Testis (tissue), 3 donors: Measurements from ENCODE around the gene RNASEL. TPM values are rescaled to one million over a fixed set of nuclear protein-coding genes. Genes with fewer than 3 reads are reported as not detected.

Experiments
- DNase-seq: peaks from one replicate; pipeline ENCODE4 v3.0.0-alpha.2; 2019
- H3K27ac ChIP-seq, 2 donors: fragments of 200-600 bp; sonication (generic); one replicate each; pipeline ENCODE4 v1.5.1; 2019
- H3K27me3 ChIP-seq: fragments of 200-600 bp; sonication (generic); one replicate; pipeline ENCODE4 v1.5.1; 2019
- H3K36me3 ChIP-seq: fragments of 200-600 bp; sonication (generic); one replicate; pipeline ENCODE4 v1.5.1; 2017; ENCODE audit warnings: low read depth; ENCODE audit errors: missing control alignments
- H3K4me1 ChIP-seq: fragments of 200-600 bp; sonication (generic); one replicate; pipeline ENCODE4 v1.5.1; 2019
- H3K4me3 ChIP-seq, 2 donors: fragments of 200-600 bp; sonication (generic); one replicate each; pipeline ENCODE4 v1.5.1; 2017 to 2019
- H3K9me3 ChIP-seq: fragments of 200-600 bp; sonication (generic); one replicate; pipeline ENCODE4 v1.5.1; 2017
- POLR2A ChIP-seq: fragments of 450-650 bp; IDR thresholded peaks from one replicate; pipeline ENCODE4 v1.6.1; 2017; ENCODE audit warnings: antibody characterized with exemption, mild to moderate bottlenecking, moderate library complexity
- WGBS, 2 donors: methylation state at CpG; one replicate each; pipeline ENCODE4 v1.1.5; 2018; 5-methylcytosine and 5-hydroxymethylcytosine counted together
- intact Hi-C: fragments of 100-400 bp; cut with DNase I; formaldehyde crosslinking; loops from one replicate; pipeline ENCODE4 v1.15.1; 2023; ENCODE audit warnings: low total_unique reads
- polyA plus RNA-seq: library from polyadenylated mRNA; stranded (reverse); fragments of 350-450 nt; fragmentation: Illumina TruSeq; extraction: RNeasy Lipid Tissue Mini Kit (QIAGEN cat#74804); gene quantifications from one replicate; pipeline ENCODE4 v1.2.3, GENCODE V29; 2014; ENCODE audit warnings: low read depth, low replicate concordance; ENCODE audit not compliant: insufficient read depth
- total RNA-seq, 2 donors: library from RNA; depleted of rRNA; stranded (reverse); fragments of >200 nt; gene quantifications; one replicate each; pipeline ENCODE4 v1.2.3, GENCODE V29; 2016
- TF ChIP-seq, protein P1 (sequence below), 3 experiments: fragments of 450-650 bp in 2 of 3; fragments of 200-600 bp in 1 of 3; sonication (generic) in 1 of 3; IDR thresholded peaks; one replicate each; pipeline ENCODE4 v1.5.1; 2016 to 2019; ENCODE audit warnings: antibody characterized with exemption in 3 of 3, mild to moderate bottlenecking in 2 of 3, moderate library complexity in 1 of 3

Gene RNASEL
- total and polyA plus RNA-seq, 3 donors from 2014 or later: 4.7 to 7.5 (median 5.4) TPM

GRCh38 chr1:182569939-182570610, 19.0 kb downstream of the RNASEL start:
- TF ChIP-seq, protein P1, sequence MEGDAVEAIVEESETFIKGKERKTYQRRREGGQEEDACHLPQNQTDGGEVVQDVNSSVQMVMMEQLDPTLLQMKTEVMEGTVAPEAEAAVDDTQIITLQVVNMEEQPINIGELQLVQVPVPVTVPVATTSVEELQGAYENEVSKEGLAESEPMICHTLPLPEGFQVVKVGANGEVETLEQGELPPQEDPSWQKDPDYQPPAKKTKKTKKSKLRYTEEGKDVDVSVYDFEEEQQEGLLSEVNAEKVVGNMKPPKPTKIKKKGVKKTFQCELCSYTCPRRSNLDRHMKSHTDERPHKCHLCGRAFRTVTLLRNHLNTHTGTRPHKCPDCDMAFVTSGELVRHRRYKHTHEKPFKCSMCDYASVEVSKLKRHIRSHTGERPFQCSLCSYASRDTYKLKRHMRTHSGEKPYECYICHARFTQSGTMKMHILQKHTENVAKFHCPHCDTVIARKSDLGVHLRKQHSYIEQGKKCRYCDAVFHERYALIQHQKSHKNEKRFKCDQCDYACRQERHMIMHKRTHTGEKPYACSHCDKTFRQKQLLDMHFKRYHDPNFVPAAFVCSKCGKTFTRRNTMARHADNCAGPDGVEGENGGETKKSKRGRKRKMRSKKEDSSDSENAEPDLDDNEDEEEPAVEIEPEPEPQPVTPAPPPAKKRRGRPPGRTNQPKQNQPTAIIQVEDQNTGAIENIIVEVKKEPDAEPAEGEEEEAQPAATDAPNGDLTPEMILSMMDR (IDR thresholded peaks at IDR 0.05): no peak
- no peak for TF ChIP-seq POLR2A
- Histone ChIP-seq H3K36me3 (no peaks in the 10 kb centered on the region), H3K9me3 (no peaks in the 10 kb centered on the region), H3K27me3 (no peaks in the 10 kb centered on the region), H3K27ac (no peak overlapping the region), H3K4me3 (no peak overlapping the region), H3K4me1 (no peaks in the 10 kb centered on the region)
- DNase-seq: no peak
- intact Hi-C loops: no loop called here
- WGBS, 2 donors: 88% methylated on average over 6 of the region's 6 CpGs

DNA sequence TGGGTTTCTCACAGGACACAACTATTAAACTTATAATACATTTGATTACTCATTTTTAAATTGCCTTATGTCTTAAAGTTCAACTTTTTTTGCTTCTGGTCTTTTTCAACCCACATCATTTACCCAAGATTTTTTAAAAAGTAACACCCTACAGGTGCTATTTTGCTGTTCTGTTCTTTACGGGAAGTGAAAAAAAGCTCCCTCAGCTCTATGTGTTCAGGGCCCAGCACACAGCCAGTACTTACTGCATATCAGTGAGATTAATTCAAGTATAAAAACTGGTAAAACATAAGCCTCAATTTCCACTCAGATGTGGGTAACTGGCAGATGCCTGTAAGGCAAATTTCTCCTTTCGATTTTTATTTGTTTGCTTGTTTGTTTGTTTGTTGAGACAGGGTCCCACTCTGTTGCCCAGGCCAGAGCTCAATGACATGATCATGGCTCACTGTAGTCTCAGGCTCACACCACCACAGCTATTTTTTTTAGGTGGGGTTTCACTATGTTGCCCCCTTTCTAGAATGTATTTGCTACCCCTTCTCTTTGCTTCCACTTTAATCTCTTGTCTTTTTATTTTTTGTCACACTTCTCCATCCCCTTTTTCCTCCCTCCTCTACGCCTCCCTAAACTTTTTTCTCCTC, 20.3 kb downstream of the RNASEL start:
- Histone ChIP-seq H3K4me3 (no peak overlapping the region), H3K9me3 (no peaks in the 10 kb centered on the region), H3K36me3 (no peaks in the 10 kb centered on the region), H3K4me1 (no peaks in the 10 kb centered on the region), H3K27me3 (no peaks in the 10 kb centered on the region), H3K27ac (no peak overlapping the region)
- no peak for DNase-seq
- intact Hi-C loops: no loop called here
- TF ChIP-seq, protein P1 (IDR thresholded peaks at IDR 0.05): no peak
- TF ChIP-seq POLR2A: no peak
- 64 to 92% methylated on average over 3 of the region's 3 CpGs for WGBS, 2 donors

DNA sequence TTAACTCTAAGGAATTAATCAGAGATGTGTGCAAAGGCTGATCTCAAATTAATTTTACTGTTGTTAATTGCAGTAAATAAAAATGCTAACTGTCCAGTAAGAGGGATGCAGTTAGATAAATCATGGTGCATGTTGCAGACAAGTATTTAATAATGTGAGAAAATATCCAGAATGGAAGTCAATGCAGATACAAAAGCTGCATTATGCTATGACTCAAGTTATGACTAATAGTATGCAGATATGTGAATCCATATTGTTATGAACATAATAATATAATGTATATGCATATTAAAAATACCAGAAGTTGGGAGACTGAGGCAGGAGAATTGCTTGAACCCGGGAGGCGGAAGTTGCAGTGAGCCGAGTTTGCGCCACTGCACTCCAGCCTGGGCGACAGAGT, 21.4 kb downstream of the RNASEL start:
- no peaks in the 10 kb centered on the region for H3K4me1 ChIP-seq
- TF ChIP-seq, protein P1 (IDR thresholded peaks at IDR 0.05): no peak
- no peak for TF ChIP-seq POLR2A
- intact Hi-C loops: no loop called here

GRCh38 chr1:182565537-182565936, 23.5 kb downstream of the RNASEL start:
- H3K27ac ChIP-seq: no peak overlapping the region
- no peaks in the 10 kb centered on the region for H3K4me1 ChIP-seq
- no peaks in the 10 kb centered on the region for H3K9me3 ChIP-seq
- no peaks in the 10 kb centered on the region for H3K27me3 ChIP-seq
- 71 to 82% methylated on average over 3 of the region's 3 CpGs for WGBS, 2 donors
- H3K4me3 ChIP-seq: no peak overlapping the region
- TF ChIP-seq, protein P1 (IDR thresholded peaks at IDR 0.05): no peak
- no peak for TF ChIP-seq POLR2A
- no peak for DNase-seq
- intact Hi-C loops: no loop called here
- H3K36me3 ChIP-seq: no peaks in the 10 kb centered on the region

More for the DNA sequence above, 21.4 kb downstream of the RNASEL start:
- H3K27me3 ChIP-seq: no peaks in the 10 kb centered on the region
- H3K27ac ChIP-seq: no peak overlapping the region
- H3K4me3 ChIP-seq: no peak overlapping the region
- DNase-seq: no peak
- WGBS, 2 donors: 91 to 94% methylated on average over 5 of the region's 5 CpGs
- H3K36me3 ChIP-seq: no peaks in the 10 kb centered on the region
- H3K9me3 ChIP-seq: no peaks in the 10 kb centered on the region
